SIG-M5 (cell line): ENCODE measurements around the gene UCN.

Experiments used
- DNase-seq: peaks from one replicate; lab custom pipeline; 2025; lab: John Stamatoyannopoulos, UW

The UCN gene

DNA sequence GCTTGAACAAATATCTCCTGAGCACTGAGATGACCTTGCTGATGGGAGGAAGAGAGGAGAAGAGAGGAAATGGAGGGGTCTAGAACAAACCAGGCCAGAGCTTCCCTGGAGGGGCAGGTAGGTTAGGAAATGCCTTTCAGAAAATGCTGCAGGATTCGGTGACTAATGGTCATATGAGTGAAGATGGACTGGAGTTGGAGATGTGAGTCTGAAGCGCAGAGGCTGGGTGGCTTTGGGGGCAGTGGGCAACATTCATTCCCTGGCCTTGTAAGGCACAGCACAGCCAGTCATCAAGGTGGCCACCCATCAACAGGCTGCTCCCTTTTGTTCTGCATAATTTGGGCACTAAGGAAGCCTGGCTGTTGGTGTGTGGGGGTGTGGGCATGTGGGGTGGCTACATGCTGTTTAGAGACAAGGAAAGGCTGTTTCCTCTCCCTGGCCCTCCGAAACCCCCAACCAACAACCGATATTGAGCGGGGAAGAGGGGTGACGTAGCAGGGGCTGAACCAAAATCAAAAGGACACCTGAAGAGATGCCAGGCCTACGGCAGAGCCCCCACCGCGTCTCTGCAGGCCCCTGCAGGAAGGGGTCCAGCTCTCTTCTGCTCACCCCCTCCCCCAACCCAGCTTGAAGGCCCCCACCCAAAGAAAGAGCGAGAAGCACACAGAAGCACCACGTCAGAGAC, 46.9 kb downstream of the UCN start:
- no peak for DNase-seq

- DNase-seq, result no peak
These were observed 50.2 kb downstream of the UCN start for GRCh38 chr2:27258051-27258450.
